Medulla oblongata (tissue), 1 donor: ENCODE measurements around the gene RBM26.

Source experiments
- DNase-seq: peaks from one replicate; pipeline ENCODE4 v3.0.0-alpha.2; 2015; ENCODE audit errors: extremely low spot score

RBM26 gene

GRCh38 chr13:79336966-79337365 is 69.1 kb downstream of the RBM26 start:
- no peak for DNase-seq

GRCh38 chr13:79328510-79328909 is 77.5 kb downstream of the RBM26 start:
- DNase-seq = no peak

GRCh38 chr13:79320433-79320832 is 85.6 kb downstream of the RBM26 start:
- no peak for DNase-seq

- DNase-seq = no peak
Observed at GRCh38 chr13:79318664-79319063, 87.4 kb downstream of the RBM26 start.

GRCh38 chr13:79317856-79318255 is 88.2 kb downstream of the RBM26 start:
- DNase-seq = no peak

- no peak for DNase-seq
Observed at GRCh38 chr13:79314652-79315051, 91.4 kb downstream of the RBM26 start.

- DNase-seq = no peak
Observed at GRCh38 chr13:79312340-79312855, 93.7 kb downstream of the RBM26 start.

GRCh38 chr13:79311386-79311785 is 94.7 kb downstream of the RBM26 start:
- no peak for DNase-seq

- no peak for DNase-seq
Observed at GRCh38 chr13:79309690-79310089, 96.4 kb downstream of the RBM26 start.

- DNase-seq = no peak
Observed at GRCh38 chr13:79307866-79308298, 98.2 kb downstream of the RBM26 start.

- no peak for DNase-seq
Observed at GRCh38 chr13:79307433-79307861, 98.6 kb downstream of the RBM26 start.

GRCh38 chr13:79306650-79307049 is 99.4 kb downstream of the RBM26 start:
- DNase-seq = no peak

- no peak for DNase-seq
Observed at GRCh38 chr13:79297128-79297527, 108.9 kb downstream of the RBM26 start.

- DNase-seq = no peak
Observed at GRCh38 chr13:79295906-79296706, 109.9 kb downstream of the RBM26 start.

- DNase-seq = no peak
Observed at GRCh38 chr13:79290595-79291244, 115.3 kb downstream of the RBM26 start.

GRCh38 chr13:79289571-79289970 is 116.5 kb downstream of the RBM26 start:
- DNase-seq = no peak

- DNase-seq = no peak
Observed at GRCh38 chr13:79287939-79288795, 117.9 kb downstream of the RBM26 start.

- no peak for DNase-seq
Observed at GRCh38 chr13:79285159-79285558, 120.9 kb downstream of the RBM26 start.

- no peak for DNase-seq
Observed at GRCh38 chr13:79283742-79284141, 122.3 kb downstream of the RBM26 start.

GRCh38 chr13:79282976-79283375 is 123.1 kb downstream of the RBM26 start:
- no peak for DNase-seq

GRCh38 chr13:79282508-79282907 is 123.5 kb downstream of the RBM26 start:
- DNase-seq = no peak

- no peak for DNase-seq
Observed at GRCh38 chr13:79281339-79281747, 124.7 kb downstream of the RBM26 start.
